IMR-90 (cell line): Measurements from ENCODE around the gene ARHGAP32. TPM values are rescaled to one million over a fixed set of nuclear protein-coding genes. Genes with fewer than 3 reads are reported as not detected.

ENCODE experiments used
- ATAC-seq: fragments of 200-7000 bp; cut with Tn5 transposase; 2 replicates; pipeline ENCODE4 v1.9.1; 2020; ENCODE audit warnings: low read depth, mild to moderate bottlenecking, moderate library complexity
- BruUV-seq: library from RNA; stranded (reverse); fragments of 400-500 nt; replicated peaks from 2 replicates; lab custom pipeline; 2021; lab: Mats Ljungman, UMichigan
- CTCF ChIA-PET: fragments of 300-600 bp; formaldehyde crosslinking; extraction: SDS; loops from one replicate; lab custom pipeline; 2021; ENCODE audit warnings: antibody characterized with exemption; lab: Yijun Ruan, JAX
- POLR2A ChIA-PET: fragments of 300-600 bp; sonication (Branson Sonifier 250); formaldehyde crosslinking; loops from one replicate; lab custom pipeline; 2022; ENCODE audit warnings: antibody characterized with exemption; ENCODE audit not compliant: unreplicated experiment; lab: Charles Lee
- DNase-seq: peaks from one replicate; pipeline ENCODE4 v3.0.0; 2013
- H2AFZ ChIP-seq: replicated peaks from 2 replicates; pipeline ENCODE3; 2013; ENCODE audit warnings: low read length, mild to moderate bottlenecking; ENCODE audit not compliant: poor library complexity
- H2AK5ac ChIP-seq: 2 replicates; pipeline ENCODE4 v1.6.1; 2013; ENCODE audit warnings: low read depth, low read length, inconsistent platforms
- H2AK9ac ChIP-seq: replicated peaks from 2 replicates; pipeline ENCODE3; 2013; ENCODE audit warnings: mild to moderate bottlenecking, low read depth, low read length, moderate library complexity; ENCODE audit not compliant: poor library complexity
- H2BK120ac ChIP-seq: 2 replicates; pipeline ENCODE4 v1.6.1; 2013; ENCODE audit warnings: low read depth, low read length, inconsistent platforms
- H2BK15ac ChIP-seq: 3 replicates; pipeline ENCODE4 v1.6.1; 2013; ENCODE audit warnings: low read depth, low read length, inconsistent platforms
- H2BK20ac ChIP-seq: 2 replicates; pipeline ENCODE4 v1.6.1; 2013; ENCODE audit warnings: low read depth, mild to moderate bottlenecking, inconsistent platforms, low read length, moderate library complexity
- H2BK5ac ChIP-seq: 2 replicates; pipeline ENCODE4 v1.6.1; 2013; ENCODE audit warnings: mild to moderate bottlenecking, low read depth, low read length, inconsistent platforms; ENCODE audit not compliant: poor library complexity, severe bottlenecking
- H3K14ac ChIP-seq: replicated peaks from 2 replicates; pipeline ENCODE4 v1.6.1; 2013; ENCODE audit warnings: low read depth, low read length, inconsistent platforms
- H3K18ac ChIP-seq: 2 replicates; pipeline ENCODE4 v1.6.1; 2013; ENCODE audit warnings: low read depth, low read length, control low read depth
- H3K23ac ChIP-seq: 2 replicates; pipeline ENCODE4 v1.6.1; 2013; ENCODE audit warnings: low read depth, low read length, inconsistent platforms
- H3K27ac ChIP-seq: 2 replicates; pipeline ENCODE4 v1.5.1; 2013; ENCODE audit warnings: mild to moderate bottlenecking, control low read depth, low read length; ENCODE audit not compliant: insufficient read depth
- H3K27me3 ChIP-seq: 2 replicates; pipeline ENCODE4 v1.6.1; 2013; ENCODE audit warnings: low read length; ENCODE audit not compliant: control insufficient read depth, insufficient read depth
- H3K36me3 ChIP-seq: 2 replicates; pipeline ENCODE4 v1.6.1; 2013; ENCODE audit warnings: low read length, mixed read lengths; ENCODE audit not compliant: control insufficient read depth, insufficient read depth
- H3K4ac ChIP-seq: 2 replicates; pipeline ENCODE4 v1.6.1; 2013; ENCODE audit warnings: low read depth, low read length, inconsistent platforms
- H3K4me1 ChIP-seq: 2 replicates; pipeline ENCODE4 v1.6.1; 2013; ENCODE audit warnings: low read length, mixed read lengths; ENCODE audit not compliant: control insufficient read depth, insufficient read depth
- H3K4me2 ChIP-seq: 2 replicates; pipeline ENCODE4 v1.6.1; 2013; ENCODE audit warnings: low read depth, mild to moderate bottlenecking, control low read depth, low read length, moderate library complexity
- H3K4me3 ChIP-seq: 2 replicates; pipeline ENCODE4 v1.5.1; 2013; ENCODE audit warnings: low read depth, mild to moderate bottlenecking, control low read depth, low read length, moderate library complexity; ENCODE audit not compliant: insufficient read depth
- H3K56ac ChIP-seq: 2 replicates; pipeline ENCODE4 v1.6.1; 2013; ENCODE audit warnings: low read length, inconsistent platforms; ENCODE audit not compliant: insufficient read depth; ENCODE audit errors: extremely low read depth
- H3K79me1 ChIP-seq, 2 experiments: 2 replicates each; pipeline ENCODE4 v1.6.1; 2013; ENCODE audit warnings: low read length in 2 of 2, inconsistent platforms in 1 of 2, low read depth in 1 of 2
- H3K9ac ChIP-seq: 2 replicates; pipeline ENCODE4 v1.6.1; 2013; ENCODE audit warnings: low read depth, low read length, control low read depth
- H3K9me1 ChIP-seq: 2 replicates; pipeline ENCODE4 v1.6.1; 2013; ENCODE audit warnings: low read length, inconsistent platforms; ENCODE audit not compliant: insufficient read depth
- H3K9me3 ChIP-seq: 2 replicates; pipeline ENCODE4 v1.6.1; 2013; ENCODE audit warnings: low read length; ENCODE audit not compliant: control insufficient read depth, insufficient read depth
- H4K20me1 ChIP-seq: 2 replicates; pipeline ENCODE4 v1.6.1; 2013; ENCODE audit warnings: low read length, inconsistent platforms; ENCODE audit not compliant: insufficient read depth
- H4K5ac ChIP-seq: 2 replicates; pipeline ENCODE4 v1.6.1; 2013; ENCODE audit warnings: mild to moderate bottlenecking, low read depth, low read length, control low read depth
- H4K8ac ChIP-seq, 2 experiments: 2 replicates each; pipeline ENCODE4 v1.6.1; 2013; ENCODE audit warnings: low read depth in 2 of 2, low read length in 2 of 2, control low read depth in 1 of 2, inconsistent platforms in 1 of 2
- H4K91ac ChIP-seq: 2 replicates; pipeline ENCODE4 v1.6.1; 2013; ENCODE audit warnings: low read depth, low read length, inconsistent platforms; ENCODE audit not compliant: insufficient read depth
- BHLHE40 ChIP-seq: fragments of 150-350 bp; IDR thresholded peaks from 2 replicates; pipeline ENCODE4 v1.6.1; 2016; ENCODE audit warnings: mild to moderate bottlenecking, low read depth, low read length
- CEBPB ChIP-seq: IDR thresholded peaks from 2 replicates; pipeline ENCODE4 v1.6.1; 2012; ENCODE audit warnings: low read depth, low read length, improper control_type of control experiment
- CHD1 ChIP-seq: IDR thresholded peaks from 2 replicates; pipeline ENCODE4 v1.6.1; 2012; ENCODE audit warnings: low read depth, low read length, improper control_type of control experiment
- FOS ChIP-seq: fragments of 150-350 bp; IDR thresholded peaks from 2 replicates; pipeline ENCODE4 v1.6.1; 2016; ENCODE audit warnings: low read depth, low read length
- MAFK ChIP-seq: IDR thresholded peaks from 2 replicates; pipeline ENCODE4 v1.6.1; 2012; ENCODE audit warnings: low read depth, low read length, improper control_type of control experiment
- MXI1 ChIP-seq: IDR thresholded peaks from 2 replicates; pipeline ENCODE4 v1.6.1; 2012; ENCODE audit warnings: low read depth, mild to moderate bottlenecking, low read length, moderate library complexity, borderline replicate concordance
- NFE2L2 ChIP-seq: fragments of 150-350 bp; IDR thresholded peaks from 2 replicates; pipeline ENCODE4 v1.6.1; 2016; ENCODE audit warnings: low read depth, mild to moderate bottlenecking, low read length
- POLR2A ChIP-seq: IDR thresholded peaks from 2 replicates; pipeline ENCODE4 v1.6.1; 2012; ENCODE audit warnings: mild to moderate bottlenecking, low read depth, low read length
- RAD21 ChIP-seq: IDR thresholded peaks from 2 replicates; pipeline ENCODE4 v1.6.1; 2012; ENCODE audit warnings: low read length, improper control_type of control experiment
- RCOR1 ChIP-seq: IDR thresholded peaks from 2 replicates; pipeline ENCODE4 v1.6.1; 2012; ENCODE audit warnings: mild to moderate bottlenecking, low read length, improper control_type of control experiment; ENCODE audit not compliant: insufficient replicate concordance
- RFX5 ChIP-seq: IDR thresholded peaks from 2 replicates; pipeline ENCODE4 v1.8.0; 2012; ENCODE audit warnings: low read depth, mild to moderate bottlenecking, low read length, moderate library complexity
- SMC3 ChIP-seq: fragments of 150-350 bp; IDR thresholded peaks from 2 replicates; pipeline ENCODE4 v1.6.1; 2016; ENCODE audit warnings: low read depth, mild to moderate bottlenecking, antibody characterized with exemption, low read length, moderate library complexity
- USF2 ChIP-seq: fragments of 150-350 bp; IDR thresholded peaks from 2 replicates; pipeline ENCODE4 v1.6.1; 2017; ENCODE audit warnings: mild to moderate bottlenecking, antibody characterized with exemption, low read length, low read depth
- WGBS, 2 experiments: methylation state at CpG; one replicate each; pipeline versions ENCODE4 v1.1.5 to v1.1.7; 2013; ENCODE audit warnings: missing lambda C conversion rate in 2 of 2; ENCODE audit not compliant: insufficient read length in 1 of 2; ENCODE audit errors: extremely low coverage in 2 of 2; 5-methylcytosine and 5-hydroxymethylcytosine counted together
- dilution Hi-C: fragments of 300-500 bp; cut with HindIII; formaldehyde crosslinking; loops from one replicate; pipeline ENCODE4 v1.14.3; 2018; ENCODE audit warnings: low sequenced_read_pairs; ENCODE audit not compliant: unreplicated experiment
- in situ Hi-C: fragments of 300-500 bp; cut with MboI; formaldehyde crosslinking; loops from 3 replicates; pipeline ENCODE4 v1.14.3; 2019; ENCODE audit warnings: low sequenced_read_pairs, inconsistent platforms, mixed read lengths
- intact Hi-C: fragments of 100-400 bp; cut with micrococcal nuclease; formaldehyde crosslinking; loops from 2 replicates; pipeline ENCODE4 v1.10.0; 2022
- polyA plus RNA-seq, 3 experiments: library from polyadenylated mRNA; depleted of rRNA; stranded (reverse); fragments of >200 nt; gene quantifications; 2 replicates each; pipeline ENCODE4 v1.2.3, GENCODE V29; 2012; ENCODE audit warnings: low replicate concordance in 1 of 3
- total RNA-seq: library from RNA; depleted of rRNA; stranded (reverse); fragments of >200 nt; gene quantifications from 2 replicates; pipeline ENCODE4 v1.2.3, GENCODE V29; 2012
- TF ChIP-seq, protein P1 (sequence below): fragments of 150-350 bp; IDR thresholded peaks from 2 replicates; pipeline ENCODE4 v1.6.1; 2016; ENCODE audit warnings: low read depth, mild to moderate bottlenecking, low read length, moderate library complexity, borderline replicate concordance

Gene ARHGAP32
- total and polyA plus RNA-seq, 2 of the 4 experiments (the other 2 are of a cell fraction), result 4.1 to 8.4 TPM

- Histone ChIP-seq H3K56ac (no peak overlapping the region), H3K9me3 (no peaks in the 10 kb centered on the region), H3K4me3 (no peak overlapping the region), H3K4ac (0 out of 2 replicates have a peak overlapping the region, but pooled peaks have one; percentile 52), H3K14ac (no peak overlapping the region), H3K4me1 (no peaks in the 10 kb centered on the region), H2BK120ac (peak overlapping the region; percentile 1; the same call in 1 of the 2 replicates), H2AK9ac (no peak overlapping the region), H3K9me1 (no peaks in the 10 kb centered on the region), H3K36me3 (no peaks in the 10 kb centered on the region), H3K9ac (no peak overlapping the region), H2BK5ac (no peak overlapping the region), H2BK20ac (0 out of 2 replicates have a peak overlapping the region, but pooled peaks have one; percentile 11), H3K23ac (no peak overlapping the region), H2BK15ac (no peak overlapping the region; the same call in 2 of the 3 replicates), H4K91ac (peak overlapping the region; percentile 49; the same call in 1 of the 2 replicates), H4K5ac (no peak overlapping the region), H3K27me3 (no peaks in the 10 kb centered on the region), H3K18ac (no peak overlapping the region), H2AK5ac (no peak overlapping the region), H2AFZ (no peak overlapping the region), H4K8ac (no peak overlapping the region), H3K27ac (no peak overlapping the region), H4K20me1 (no peaks in the 10 kb centered on the region), H3K4me2 (no peak overlapping the region), H3K79me1 (peaks cover 4 to 5% of the 10 kb centered on the region in 2 experiments; a peak in 1 of 4 replicates)
- DNase-seq (no peak), ATAC-seq (no peak)
- in situ Hi-C loops (no loop called here), intact Hi-C loops (loop anchor here (5.0 kb wide), 1 partner anchor 135 kb away; no protein-coding TSS in a partner anchor), dilution Hi-C loops (no loop called here)
- ChIA-PET CTCF (interaction anchor here (0.6 kb wide), 1 partner anchor 144 kb away, joined by 3 read pairs; no protein-coding TSS in a partner anchor), POLR2A (no interaction called here)
- no CpG with 5 or more reads among the region's 8 CpGs for WGBS, 2 experiments
- no TSS peak for BruUV-seq
- TF ChIP-seq CHD1, result no peak
- TF ChIP-seq MXI1, result no peak
- TF ChIP-seq MAFK, result no peak
- TF ChIP-seq RCOR1, result no peak
- TF ChIP-seq SMC3, result no peak
- TF ChIP-seq POLR2A, result no peak
- no peak for TF ChIP-seq RAD21
- no peak for TF ChIP-seq RFX5
- no peak for TF ChIP-seq CEBPB
- TF ChIP-seq FOS, result no peak
- no peak for TF ChIP-seq NFE2L2
- TF ChIP-seq USF2, result no peak
- no peak for TF ChIP-seq BHLHE40
- TF ChIP-seq, protein P1, sequence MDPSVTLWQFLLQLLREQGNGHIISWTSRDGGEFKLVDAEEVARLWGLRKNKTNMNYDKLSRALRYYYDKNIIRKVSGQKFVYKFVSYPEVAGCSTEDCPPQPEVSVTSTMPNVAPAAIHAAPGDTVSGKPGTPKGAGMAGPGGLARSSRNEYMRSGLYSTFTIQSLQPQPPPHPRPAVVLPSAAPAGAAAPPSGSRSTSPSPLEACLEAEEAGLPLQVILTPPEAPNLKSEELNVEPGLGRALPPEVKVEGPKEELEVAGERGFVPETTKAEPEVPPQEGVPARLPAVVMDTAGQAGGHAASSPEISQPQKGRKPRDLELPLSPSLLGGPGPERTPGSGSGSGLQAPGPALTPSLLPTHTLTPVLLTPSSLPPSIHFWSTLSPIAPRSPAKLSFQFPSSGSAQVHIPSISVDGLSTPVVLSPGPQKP, result no peak
Observed at GRCh38 chr11:129141748-129142523, 50.2 kb downstream of the ARHGAP32 start.
